SW480 (cell line): Measurements from ENCODE around the gene RPS6KA4.
"Not testable (repeated sequence)": the region's sequence is repeated elsewhere in the genome, so short reads cannot be mapped to it uniquely, and the experiment has no call there.

Experiments
- DNase-seq: peaks from one replicate; pipeline ENCODE4 v3.0.0-alpha.2; 2016; ENCODE audit warnings: low spot score

The RPS6KA4 gene

GRCh38 chr11:64358907-64359711 lies at the start of gene RPS6KA4:
Gene RPS6KA4 (plus strand): TSS chr11:64359162. CDS start chr11:64359236, 74 bp downstream.
- peak; percentile 54 for DNase-seq

DNA sequence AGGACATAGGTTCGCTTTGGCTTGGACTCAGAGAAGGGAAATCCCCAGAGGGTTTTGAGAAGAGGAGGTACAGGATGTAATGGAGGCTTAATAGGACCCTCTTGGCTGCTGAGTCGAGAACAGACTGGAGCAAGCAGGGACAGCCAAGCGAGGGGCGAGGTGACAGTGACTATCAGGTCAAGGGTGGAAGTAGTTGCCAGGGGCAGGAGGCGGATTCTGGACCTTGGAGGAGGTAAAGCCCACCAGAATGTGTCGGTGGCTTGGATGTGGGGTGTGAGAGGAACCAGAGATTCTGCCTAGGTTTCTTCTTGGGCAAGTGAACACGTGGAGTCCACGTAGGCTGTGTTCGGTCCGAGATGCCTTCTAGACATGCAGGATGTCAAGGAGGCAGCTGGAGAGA lies 46.0 kb upstream of the RPS6KA4 start:
- no peak for DNase-seq

- no peak for DNase-seq
Measured at GRCh38 chr11:64313491-64314145, 45.3 kb upstream of the RPS6KA4 start.

DNA sequence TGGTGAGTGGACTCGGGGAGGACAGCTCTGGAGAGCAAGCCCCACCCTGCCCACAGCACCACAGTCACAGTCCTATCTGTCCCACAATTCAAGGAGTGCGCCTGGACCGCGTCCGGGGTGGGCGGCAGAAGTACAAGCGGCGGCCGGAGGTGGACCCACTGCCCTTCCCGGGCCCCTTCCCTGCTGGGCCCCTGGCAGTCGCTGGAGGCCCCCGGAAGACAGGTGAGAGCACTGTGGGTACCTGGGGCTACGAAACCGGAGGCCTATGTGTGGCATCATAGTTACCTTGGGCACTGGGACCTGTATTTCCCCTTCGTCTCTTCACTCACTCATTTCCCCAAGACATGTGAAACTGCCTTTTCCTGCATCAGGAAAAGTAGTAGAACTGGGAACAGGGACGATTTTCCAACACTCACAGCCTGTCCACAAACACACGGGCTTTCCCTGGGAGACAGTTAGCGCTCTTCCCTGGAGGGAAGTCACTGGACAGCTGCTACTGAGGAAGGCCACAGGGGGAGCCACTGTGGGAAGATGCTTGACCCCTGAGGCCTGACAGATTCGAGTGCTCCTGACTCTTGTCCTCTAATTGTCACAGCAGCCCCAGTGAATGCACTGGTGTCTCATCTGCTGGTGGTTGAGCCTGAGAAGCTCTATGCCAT lies 44.7 kb upstream of the RPS6KA4 start:
- no peak for DNase-seq

DNA sequence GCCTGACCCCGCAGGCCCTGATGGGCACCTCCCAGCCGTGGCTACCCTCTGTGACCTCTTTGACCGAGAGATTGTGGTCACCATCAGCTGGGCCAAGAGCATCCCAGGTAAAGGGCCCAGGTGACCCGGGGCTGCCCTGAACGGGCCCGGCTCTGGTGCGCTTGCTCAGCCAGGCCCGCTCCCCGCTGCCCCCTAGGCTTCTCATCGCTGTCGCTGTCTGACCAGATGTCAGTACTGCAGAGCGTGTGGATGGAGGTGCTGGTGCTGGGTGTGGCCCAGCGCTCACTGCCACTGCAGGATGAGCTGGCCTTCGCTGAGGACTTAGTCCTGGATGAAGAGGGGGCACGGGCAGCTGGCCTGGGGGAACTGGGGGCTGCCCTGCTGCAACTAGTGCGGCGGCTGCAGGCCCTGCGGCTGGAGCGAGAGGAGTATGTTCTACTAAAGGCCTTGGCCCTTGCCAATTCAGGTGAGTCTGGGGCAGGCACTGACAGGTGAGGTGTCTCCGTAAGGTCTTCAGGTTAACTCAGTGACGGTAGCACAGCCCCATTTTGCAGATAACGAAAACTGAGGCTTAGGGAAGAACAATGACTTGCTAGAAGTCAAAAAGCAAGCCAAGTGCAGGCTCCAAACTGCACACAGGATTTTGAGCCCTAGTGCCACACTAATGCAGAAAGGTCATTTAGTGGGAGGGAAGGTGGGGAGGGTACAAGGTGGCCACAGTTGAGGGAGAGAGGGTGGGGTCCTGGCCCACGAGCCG lies 44.0 kb upstream of the RPS6KA4 start:
- DNase-seq: no peak

DNA sequence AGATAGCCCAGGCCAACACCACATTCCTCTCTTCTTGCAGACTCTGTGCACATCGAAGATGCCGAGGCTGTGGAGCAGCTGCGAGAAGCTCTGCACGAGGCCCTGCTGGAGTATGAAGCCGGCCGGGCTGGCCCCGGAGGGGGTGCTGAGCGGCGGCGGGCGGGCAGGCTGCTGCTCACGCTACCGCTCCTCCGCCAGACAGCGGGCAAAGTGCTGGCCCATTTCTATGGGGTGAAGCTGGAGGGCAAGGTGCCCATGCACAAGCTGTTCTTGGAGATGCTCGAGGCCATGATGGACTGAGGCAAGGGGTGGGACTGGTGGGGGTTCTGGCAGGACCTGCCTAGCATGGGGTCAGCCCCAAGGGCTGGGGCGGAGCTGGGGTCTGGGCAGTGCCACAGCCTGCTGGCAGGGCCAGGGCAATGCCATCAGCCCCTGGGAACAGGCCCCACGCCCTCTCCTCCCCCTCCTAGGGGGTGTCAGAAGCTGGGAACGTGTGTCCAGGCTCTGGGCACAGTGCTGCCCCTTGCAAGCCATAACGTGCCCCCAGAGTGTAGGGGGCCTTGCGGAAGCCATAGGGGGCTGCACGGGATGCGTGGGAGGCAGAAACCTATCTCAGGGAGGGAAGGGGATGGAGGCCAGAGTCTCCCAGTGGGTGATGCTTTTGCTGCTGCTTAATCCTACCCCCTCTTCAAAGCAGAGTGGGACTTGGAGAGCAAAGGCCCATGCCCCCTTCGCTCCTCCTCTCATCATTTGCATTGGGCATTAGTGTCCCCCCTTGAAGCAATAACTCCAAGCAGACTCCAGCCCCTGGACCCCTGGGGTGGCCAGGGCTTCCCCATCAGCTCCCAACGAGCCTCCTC lies 43.1 kb upstream of the RPS6KA4 start:
- not testable (repeated sequence) for DNase-seq

- peak; percentile 87 for DNase-seq
Measured at GRCh38 chr11:64316672-64317324, 42.2 kb upstream of the RPS6KA4 start.

GRCh38 chr11:64317325-64317960 lies 41.5 kb upstream of the RPS6KA4 start, which contains the start of gene TRMT112:
Gene TRMT112 (minus strand): TSS chr11:64317559. CDS start chr11:64317526, 33 bp downstream.
- peak; percentile 100 for DNase-seq

DNA sequence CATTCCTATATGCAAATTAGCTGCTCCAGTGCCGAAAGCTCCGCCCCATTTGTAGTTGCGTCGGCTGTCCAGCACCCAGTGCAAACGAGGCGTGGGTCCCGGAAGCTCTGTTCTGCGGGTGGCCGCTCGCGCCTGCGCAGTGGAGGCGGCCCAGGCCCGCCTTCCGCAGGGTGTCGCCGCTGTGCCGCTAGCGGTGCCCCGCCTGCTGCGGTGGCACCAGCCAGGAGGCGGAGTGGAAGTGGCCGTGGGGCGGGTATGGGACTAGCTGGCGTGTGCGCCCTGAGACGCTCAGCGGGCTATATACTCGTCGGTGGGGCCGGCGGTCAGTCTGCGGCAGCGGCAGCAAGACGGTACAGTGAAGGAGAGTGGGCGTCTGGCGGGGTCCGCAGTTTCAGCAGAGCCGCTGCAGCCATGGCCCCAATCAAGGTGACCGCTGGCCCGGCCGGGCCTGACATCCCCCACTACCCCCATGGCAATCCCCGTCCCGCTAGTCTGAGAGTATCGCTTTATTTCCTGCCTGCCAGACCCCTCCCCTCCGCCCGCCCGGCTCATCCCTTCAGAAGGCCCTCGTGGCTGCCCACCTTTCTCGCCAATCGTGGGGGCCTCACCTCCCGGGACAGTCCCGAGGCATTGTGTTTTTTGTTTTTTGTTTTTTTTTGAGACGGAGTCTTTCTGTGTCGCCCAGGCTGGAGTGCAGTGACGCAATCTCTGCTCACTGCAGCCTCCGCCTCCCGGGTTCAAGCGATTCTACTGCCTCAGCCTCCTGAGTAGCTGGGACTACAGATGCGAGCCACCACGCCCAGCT lies 40.8 kb upstream of the RPS6KA4 start, which contains the start of gene PRDX5:
TSS of gene PRDX5 (plus strand) at position 161 of the 805 bp plus-strand sequence. CDS start at position 256, 95 bp downstream.
- peak; percentile 97 for DNase-seq

DNA sequence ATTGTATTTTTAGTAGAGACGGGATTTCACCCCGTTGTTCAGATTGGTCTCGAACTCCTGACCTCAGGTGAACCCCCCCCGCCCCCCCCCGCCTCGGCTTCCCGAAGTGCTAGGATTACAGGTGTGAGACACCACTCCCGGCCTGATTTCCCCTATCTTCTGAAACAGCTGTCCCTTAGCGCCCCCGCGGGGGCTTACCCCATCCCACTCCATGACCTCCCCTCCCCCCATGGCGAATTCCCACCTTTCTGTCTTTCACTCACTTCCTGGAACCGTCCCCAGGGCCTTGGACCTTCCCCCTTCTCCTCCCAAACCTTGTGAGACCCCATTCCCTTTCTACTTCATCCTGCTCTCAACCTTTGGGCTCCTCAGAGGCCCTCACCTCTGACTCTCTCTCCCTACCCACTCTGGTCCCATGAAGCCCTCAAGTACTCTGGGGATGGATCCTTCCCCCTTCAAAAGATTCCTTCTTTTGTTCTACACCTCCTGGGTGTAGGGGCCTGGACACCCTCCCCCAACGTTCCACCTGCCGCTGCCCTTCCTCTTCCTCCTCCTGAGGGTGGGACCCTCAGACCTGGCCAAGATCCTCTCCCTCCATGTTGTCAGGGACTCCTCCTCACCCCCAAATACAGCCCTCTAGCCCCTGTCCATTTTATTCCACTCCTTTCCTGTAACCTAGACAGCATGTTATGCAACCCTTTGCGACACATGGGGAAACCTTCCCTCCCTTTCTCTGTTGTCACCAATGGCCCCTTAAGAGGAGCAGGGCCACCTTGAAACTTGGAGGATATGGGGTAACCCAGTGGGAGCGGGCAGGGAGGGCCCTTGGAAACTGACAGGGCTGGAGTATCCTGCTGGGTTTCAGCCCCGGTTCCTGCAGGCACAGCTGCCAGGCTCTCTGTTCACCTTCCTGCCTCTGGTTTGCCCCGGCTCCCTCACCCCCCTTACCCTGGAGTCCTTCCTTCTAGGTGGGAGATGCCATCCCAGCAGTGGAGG lies 39.9 kb upstream of the RPS6KA4 start:
- no peak for DNase-seq

GRCh38 chr11:64320556-64320955 lies 38.4 kb upstream of the RPS6KA4 start:
- DNase-seq: no peak

DNA sequence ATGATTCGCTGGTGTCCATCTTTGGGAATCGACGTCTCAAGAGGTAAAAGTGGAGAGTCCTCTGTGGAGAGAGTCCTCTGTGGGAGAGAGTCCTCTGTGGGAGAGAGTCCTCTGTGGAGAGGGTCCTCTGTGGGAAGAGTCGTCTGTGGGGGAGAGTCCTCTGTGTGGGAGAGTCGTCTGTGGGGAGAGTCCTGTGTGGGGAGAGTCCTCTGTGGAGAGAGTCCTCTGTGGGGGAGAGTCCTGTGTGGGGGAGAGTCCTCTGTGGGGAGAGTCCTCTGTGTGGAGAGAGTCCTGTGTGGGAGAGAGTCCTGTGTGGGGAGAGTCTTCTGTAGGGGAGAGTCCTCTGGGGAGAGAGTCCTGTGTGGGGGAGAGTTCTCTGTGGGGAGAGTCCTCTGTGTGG lies 37.9 kb upstream of the RPS6KA4 start:
- DNase-seq: no peak

DNA sequence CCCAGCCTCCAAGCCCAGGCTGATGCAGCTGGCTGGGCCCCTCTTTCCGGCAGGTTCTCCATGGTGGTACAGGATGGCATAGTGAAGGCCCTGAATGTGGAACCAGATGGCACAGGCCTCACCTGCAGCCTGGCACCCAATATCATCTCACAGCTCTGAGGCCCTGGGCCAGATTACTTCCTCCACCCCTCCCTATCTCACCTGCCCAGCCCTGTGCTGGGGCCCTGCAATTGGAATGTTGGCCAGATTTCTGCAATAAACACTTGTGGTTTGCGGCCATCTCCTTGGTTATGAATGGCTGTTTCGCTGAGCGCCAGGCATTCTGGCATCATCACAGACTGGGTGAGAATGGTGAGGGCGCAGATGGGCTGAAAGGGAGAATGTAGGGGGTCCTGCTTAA lies 37.4 kb upstream of the RPS6KA4 start:
- DNase-seq: peak; percentile 78

DNA sequence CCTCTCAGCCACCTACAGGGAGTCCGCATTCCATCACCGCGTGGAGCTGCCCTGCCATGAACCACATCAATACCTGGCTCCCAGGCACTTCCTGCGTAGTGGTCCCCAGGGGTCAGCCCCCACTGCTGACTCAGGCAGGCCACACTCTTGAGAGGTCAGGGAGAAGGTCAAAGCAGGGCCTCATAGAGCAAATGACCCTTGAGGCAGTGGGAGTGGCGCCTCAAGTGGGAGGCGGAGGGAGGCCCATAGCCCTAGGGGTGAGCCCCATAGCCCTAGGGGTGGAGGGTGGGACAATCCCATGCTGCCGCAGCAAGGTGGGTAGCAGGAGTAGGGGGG lies 36.1 kb upstream of the RPS6KA4 start:
- DNase-seq: peak; percentile 65

DNA sequence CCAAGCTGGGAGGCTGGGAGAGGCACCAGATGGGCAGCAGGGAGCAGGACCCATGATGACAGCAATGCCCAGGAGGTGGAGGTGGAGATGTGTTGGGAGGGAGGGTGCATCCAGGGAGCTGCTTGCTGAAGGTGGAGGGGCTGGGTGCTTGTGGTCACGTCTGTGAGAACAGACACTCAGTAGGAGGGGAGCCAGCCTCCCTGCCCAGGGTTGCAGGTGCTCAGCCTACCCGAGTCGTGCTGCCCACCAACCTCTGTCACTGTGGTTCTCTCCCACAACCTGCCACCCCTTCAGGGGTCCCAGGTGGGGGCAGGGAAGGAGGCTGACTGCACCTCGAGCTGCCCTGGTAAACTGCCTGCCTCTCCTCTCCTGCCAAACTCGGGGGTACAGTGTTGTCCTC lies 35.6 kb upstream of the RPS6KA4 start:
- DNase-seq: no peak

GRCh38 chr11:64323984-64324383 lies 35.0 kb upstream of the RPS6KA4 start:
- not testable (repeated sequence) for DNase-seq

DNA sequence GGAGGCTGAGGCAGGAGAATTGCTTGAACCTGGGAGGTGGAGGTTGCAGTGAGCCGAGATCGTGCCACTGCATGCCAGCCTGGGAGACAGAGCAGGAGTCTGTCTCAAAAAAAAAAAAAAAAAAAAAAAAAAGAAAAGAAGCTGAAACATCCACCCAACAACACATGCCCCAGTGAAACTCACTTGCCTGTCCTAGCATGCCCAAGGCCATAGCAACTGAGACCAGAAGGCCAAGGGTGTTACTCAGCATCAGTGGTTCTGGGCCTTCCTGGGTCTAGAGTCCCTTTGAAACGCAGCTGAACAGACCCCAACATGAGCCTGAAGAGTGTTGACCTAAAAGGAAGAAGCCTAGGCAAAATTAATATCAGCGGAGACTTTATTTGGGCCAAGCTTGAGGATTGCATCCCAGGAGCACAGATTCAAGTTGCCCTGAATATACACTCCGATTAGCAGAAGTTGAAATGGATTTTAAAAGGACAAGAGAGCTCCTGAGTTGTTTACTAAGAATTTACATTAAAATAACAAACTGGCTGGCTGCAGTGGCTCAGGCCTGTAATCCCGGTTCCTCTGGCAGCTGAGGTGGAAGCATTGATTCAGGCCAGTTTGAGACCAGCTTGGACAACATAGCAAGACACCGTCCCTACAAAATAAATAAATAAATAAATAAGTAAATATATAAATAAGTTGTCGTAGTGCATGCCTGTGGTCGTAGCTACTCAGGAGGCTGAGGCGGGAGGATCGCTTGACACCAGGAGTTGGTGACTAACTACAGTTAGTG lies 34.1 kb upstream of the RPS6KA4 start:
- DNase-seq: no peak
